Central memory CD8-positive, alpha-beta T cell (primary cell): ENCODE measurements around the gene WSCD1.

Experiments used
- ATAC-seq: fragments of 150-1000 bp; cut with Tn5 transposase; replicated peaks from 2 replicates; pipeline ENCODE4 v1.10.0; 2022; ENCODE audit warnings: mild to moderate bottlenecking, moderate FRiP score, moderate number of reproducible peaks; ENCODE audit not compliant: poor library complexity, severe bottlenecking; ENCODE audit errors: extremely low read depth
- DNase-seq, 2 donors: peaks; one replicate each; pipeline ENCODE4 v3.0.0; 2021; ENCODE audit warnings: low spot score in 2 of 2
- H3K27ac Mint-ChIP-seq: one replicate; pipeline ENCODE4 v1.8.0; 2022; ENCODE audit warnings: low read depth, mild to moderate bottlenecking, moderate library complexity, mixed read lengths
- H3K27me3 Mint-ChIP-seq: one replicate; pipeline ENCODE4 v1.8.0; 2022; ENCODE audit warnings: mixed read lengths
- H3K36me3 Mint-ChIP-seq: one replicate; pipeline ENCODE4 v1.8.0; 2022; ENCODE audit warnings: mild to moderate bottlenecking, moderate library complexity, mixed read lengths; ENCODE audit not compliant: insufficient read depth
- H3K4me1 Mint-ChIP-seq: one replicate; pipeline ENCODE4 v1.8.0; 2022; ENCODE audit warnings: mixed read lengths
- H3K4me3 Mint-ChIP-seq: one replicate; pipeline ENCODE4 v1.8.0; 2022; ENCODE audit warnings: mild to moderate bottlenecking, moderate library complexity, mixed read lengths
- H3K9me3 Mint-ChIP-seq: one replicate; pipeline ENCODE4 v1.8.0; 2022; ENCODE audit warnings: mixed read lengths

The WSCD1 gene

GRCh38 chr17:6104956-6105648 lies 34.9 kb downstream of the WSCD1 start:
- Mint-ChIP-seq H3K4me3 (no peak overlapping the region), H3K9me3 (no peaks in the 10 kb centered on the region), H3K4me1 (no peaks in the 10 kb centered on the region), H3K27me3 (peaks cover 71% of the 10 kb centered on the region), H3K36me3 (no peaks in the 10 kb centered on the region), H3K27ac (no peak overlapping the region)
- ATAC-seq (no peak), DNase-seq (no peak)

GRCh38 chr17:6105649-6106007 lies 35.4 kb downstream of the WSCD1 start:
- Mint-ChIP-seq H3K36me3 (no peaks in the 10 kb centered on the region), H3K27ac (no peak overlapping the region), H3K4me1 (no peaks in the 10 kb centered on the region), H3K4me3 (no peak overlapping the region), H3K27me3 (peaks cover 76% of the 10 kb centered on the region), H3K9me3 (no peaks in the 10 kb centered on the region)
- ATAC-seq (no peak), DNase-seq (no peak)

- Mint-ChIP-seq H3K36me3 (no peaks in the 10 kb centered on the region), H3K27ac (no peak overlapping the region), H3K27me3 (peaks cover 76% of the 10 kb centered on the region), H3K9me3 (no peaks in the 10 kb centered on the region), H3K4me1 (no peaks in the 10 kb centered on the region), H3K4me3 (no peak overlapping the region)
- DNase-seq (no peak), ATAC-seq (no peak)
These were observed 36.0 kb downstream of the WSCD1 start for GRCh38 chr17:6106212-6106611.

- no peak overlapping the region for H3K4me3 Mint-ChIP-seq
- no peaks in the 10 kb centered on the region for H3K4me1 Mint-ChIP-seq
- H3K27me3 Mint-ChIP-seq, result peaks cover 75% of the 10 kb centered on the region
- ATAC-seq, result no peak
- H3K9me3 Mint-ChIP-seq, result no peaks in the 10 kb centered on the region
- H3K36me3 Mint-ChIP-seq, result no peaks in the 10 kb centered on the region
- no peak overlapping the region for H3K27ac Mint-ChIP-seq
- DNase-seq, result no peak
These were observed 37.6 kb downstream of the WSCD1 start for GRCh38 chr17:6107791-6108190.

- Mint-ChIP-seq H3K27me3 (peaks cover 75% of the 10 kb centered on the region), H3K36me3 (no peaks in the 10 kb centered on the region), H3K4me1 (no peaks in the 10 kb centered on the region), H3K9me3 (no peaks in the 10 kb centered on the region), H3K27ac (no peak overlapping the region), H3K4me3 (no peak overlapping the region)
- DNase-seq, result no peak
- ATAC-seq, result no peak
These were observed 38.2 kb downstream of the WSCD1 start for GRCh38 chr17:6108382-6108781.

GRCh38 chr17:6108987-6109386 lies 38.8 kb downstream of the WSCD1 start:
- no peaks in the 10 kb centered on the region for H3K4me1 Mint-ChIP-seq
- DNase-seq (no peak), ATAC-seq (no peak)
- no peaks in the 10 kb centered on the region for H3K36me3 Mint-ChIP-seq
- H3K4me3 Mint-ChIP-seq, result no peak overlapping the region
- no peaks in the 10 kb centered on the region for H3K9me3 Mint-ChIP-seq
- H3K27me3 Mint-ChIP-seq, result peaks cover 69% of the 10 kb centered on the region
- no peak overlapping the region for H3K27ac Mint-ChIP-seq

GRCh38 chr17:6109536-6109935 lies 39.4 kb downstream of the WSCD1 start:
- Mint-ChIP-seq H3K4me1 (no peaks in the 10 kb centered on the region), H3K27ac (no peak overlapping the region), H3K9me3 (no peaks in the 10 kb centered on the region), H3K4me3 (no peak overlapping the region), H3K27me3 (peaks cover 66% of the 10 kb centered on the region), H3K36me3 (no peaks in the 10 kb centered on the region)
- DNase-seq (no peak), ATAC-seq (no peak)

- H3K4me1 Mint-ChIP-seq, result no peaks in the 10 kb centered on the region
- H3K27me3 Mint-ChIP-seq, result peaks cover 62% of the 10 kb centered on the region
- no peak overlapping the region for H3K4me3 Mint-ChIP-seq
- H3K36me3 Mint-ChIP-seq, result no peaks in the 10 kb centered on the region
- no peak overlapping the region for H3K27ac Mint-ChIP-seq
- ATAC-seq (no peak), DNase-seq (no peak)
- H3K9me3 Mint-ChIP-seq, result no peaks in the 10 kb centered on the region
These were observed 39.9 kb downstream of the WSCD1 start for GRCh38 chr17:6110088-6110487.

GRCh38 chr17:6110592-6110991 lies 40.4 kb downstream of the WSCD1 start:
- Mint-ChIP-seq H3K4me1 (no peaks in the 10 kb centered on the region), H3K36me3 (no peaks in the 10 kb centered on the region), H3K4me3 (no peak overlapping the region), H3K27me3 (peaks cover 57% of the 10 kb centered on the region), H3K27ac (no peak overlapping the region), H3K9me3 (no peaks in the 10 kb centered on the region)
- ATAC-seq (no peak), DNase-seq (no peak)

GRCh38 chr17:6120351-6120750 lies 50.2 kb downstream of the WSCD1 start:
- no peaks in the 10 kb centered on the region for H3K9me3 Mint-ChIP-seq
- H3K4me1 Mint-ChIP-seq, result no peaks in the 10 kb centered on the region
- peaks cover 11% of the 10 kb centered on the region for H3K27me3 Mint-ChIP-seq
- no peak overlapping the region for H3K27ac Mint-ChIP-seq
- DNase-seq, result no peak
- H3K4me3 Mint-ChIP-seq, result no peak overlapping the region
- ATAC-seq, result no peak
- no peaks in the 10 kb centered on the region for H3K36me3 Mint-ChIP-seq

GRCh38 chr17:6124856-6125255 lies 54.7 kb downstream of the WSCD1 start:
- Mint-ChIP-seq H3K27me3 (peaks cover 5% of the 10 kb centered on the region), H3K4me3 (no peak overlapping the region), H3K9me3 (no peaks in the 10 kb centered on the region), H3K27ac (no peak overlapping the region), H3K36me3 (no peaks in the 10 kb centered on the region), H3K4me1 (no peaks in the 10 kb centered on the region)
- DNase-seq (no peak), ATAC-seq (no peak)

GRCh38 chr17:6126768-6127167 lies 56.6 kb downstream of the WSCD1 start:
- peaks cover 21% of the 10 kb centered on the region for H3K27me3 Mint-ChIP-seq
- H3K36me3 Mint-ChIP-seq, result no peaks in the 10 kb centered on the region
- no peak overlapping the region for H3K27ac Mint-ChIP-seq
- no peaks in the 10 kb centered on the region for H3K4me1 Mint-ChIP-seq
- ATAC-seq, result no peak
- no peaks in the 10 kb centered on the region for H3K9me3 Mint-ChIP-seq
- H3K4me3 Mint-ChIP-seq, result no peak overlapping the region
- no peak for DNase-seq

GRCh38 chr17:6134721-6135120 lies 64.5 kb downstream of the WSCD1 start:
- Mint-ChIP-seq H3K27ac (no peak overlapping the region), H3K27me3 (peaks cover 64% of the 10 kb centered on the region), H3K9me3 (no peaks in the 10 kb centered on the region), H3K4me3 (no peak overlapping the region), H3K36me3 (no peaks in the 10 kb centered on the region), H3K4me1 (no peaks in the 10 kb centered on the region)
- ATAC-seq (no peak), DNase-seq (no peak)

- ATAC-seq (no peak), DNase-seq (no peak)
- Mint-ChIP-seq H3K4me1 (no peaks in the 10 kb centered on the region), H3K27me3 (peaks cover 64% of the 10 kb centered on the region), H3K36me3 (no peaks in the 10 kb centered on the region), H3K4me3 (no peak overlapping the region), H3K27ac (no peak overlapping the region), H3K9me3 (no peaks in the 10 kb centered on the region)
These were observed 65.1 kb downstream of the WSCD1 start for GRCh38 chr17:6135236-6135635.
